ENCODE results near the gene ARHGEF40. TPM values are rescaled to one million over a fixed set of nuclear protein-coding genes. Genes with fewer than 3 reads are reported as not detected.

Gene ARHGEF40
- total RNA-seq: 16.4 and 17.3 TPM in 2 replicates

DNA sequence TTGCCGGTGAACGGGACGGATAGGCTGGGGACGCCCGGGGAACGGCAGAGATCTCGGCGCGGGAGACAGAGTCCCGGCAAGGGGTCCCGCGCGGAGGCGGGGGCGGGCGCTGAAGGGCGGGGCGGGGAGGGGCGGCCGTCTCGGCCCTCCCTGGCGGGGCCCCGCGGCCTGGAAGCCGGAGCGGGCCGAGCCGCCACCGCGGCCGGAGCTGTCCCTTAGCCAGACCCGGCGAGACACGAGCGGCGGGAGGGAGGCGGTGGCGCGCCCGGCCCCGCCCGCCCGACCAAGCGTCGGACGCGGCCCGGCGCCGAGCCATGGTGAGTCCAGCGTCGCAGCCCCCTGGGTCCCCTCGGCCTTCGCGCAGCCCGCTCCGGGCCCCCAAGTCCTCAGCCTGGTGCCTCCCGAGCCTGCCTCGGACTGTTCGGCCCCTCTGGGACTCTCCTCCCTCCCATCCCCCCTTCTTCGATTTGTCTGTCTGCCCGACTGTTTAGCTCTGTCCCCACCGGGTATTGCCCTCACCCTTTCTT, at the start of gene ARHGEF40:
Gene ARHGEF40 (plus strand): TSS at position 222 of the 527 bp plus-strand sequence. CDS start 93 bp downstream, at position 315.

DNA sequence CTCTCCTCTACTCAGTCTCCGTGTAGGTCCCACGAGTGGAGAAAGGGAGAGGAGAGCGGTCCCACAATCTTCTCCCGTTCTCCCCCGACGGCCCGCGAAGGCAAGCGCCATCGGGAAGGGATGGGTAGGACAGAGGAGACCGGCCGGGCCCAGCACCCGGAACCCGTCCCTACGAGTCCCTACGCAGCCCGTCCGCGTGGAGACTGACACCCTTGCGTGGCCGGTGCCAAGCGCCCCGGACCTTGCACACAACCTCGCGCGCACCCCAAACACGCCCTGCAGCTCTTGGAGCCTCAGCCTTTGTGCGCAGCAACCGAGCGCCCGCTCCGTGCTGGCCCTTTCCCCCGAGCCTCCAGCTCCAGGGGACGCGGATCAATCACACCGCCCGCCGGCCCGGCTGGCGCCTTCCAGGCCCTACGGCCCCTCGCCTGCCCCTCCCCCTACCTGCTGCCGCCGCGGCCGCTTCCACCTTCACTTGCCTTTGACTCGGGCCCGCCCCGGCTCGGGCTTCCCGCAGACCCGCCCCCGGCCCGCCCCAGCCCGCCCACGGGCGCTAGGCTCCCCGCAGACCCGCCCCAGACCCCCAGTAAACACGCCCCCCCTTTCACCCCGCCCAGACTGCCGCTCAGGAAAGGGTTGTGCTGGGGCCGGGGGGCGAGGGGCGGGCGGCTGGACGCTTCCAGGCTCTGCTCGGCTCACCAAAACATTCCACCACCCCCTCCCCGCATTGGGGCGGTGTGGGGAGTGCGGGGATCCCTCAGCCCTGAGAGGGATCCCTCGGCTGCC, 45.3 kb upstream of the ARHGEF40 start, which contains the start of gene NDRG2:
Gene NDRG2 (minus strand): TSS at position 477 of the 786 bp plus-strand sequence. CDS start 1,746 bp downstream, outside the sequence.

DNA sequence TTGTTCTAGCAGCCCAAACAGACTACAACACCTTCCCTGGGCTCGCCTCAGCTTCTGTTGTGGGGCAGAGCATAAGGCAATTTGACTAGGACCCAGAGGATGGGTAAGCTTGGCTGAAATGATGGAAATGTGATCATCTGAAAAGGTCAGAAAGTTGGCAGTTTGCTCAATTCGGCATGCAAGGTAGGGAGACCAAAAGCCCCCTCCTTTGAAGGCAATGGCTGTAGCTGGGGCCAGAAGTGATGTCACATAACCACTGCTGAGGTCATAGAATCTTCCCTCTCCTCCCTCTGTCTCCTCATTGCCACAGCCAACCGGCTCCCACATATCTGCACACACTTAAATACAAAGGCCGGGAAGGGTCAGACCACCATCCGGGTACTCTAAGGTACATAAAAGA, 40.2 kb upstream of the ARHGEF40 start, which contains the start of gene TPPP2:
Gene TPPP2 (plus strand): TSS at position 301 of the 400 bp plus-strand sequence. CDS start 365 bp downstream, outside the sequence.

DNA sequence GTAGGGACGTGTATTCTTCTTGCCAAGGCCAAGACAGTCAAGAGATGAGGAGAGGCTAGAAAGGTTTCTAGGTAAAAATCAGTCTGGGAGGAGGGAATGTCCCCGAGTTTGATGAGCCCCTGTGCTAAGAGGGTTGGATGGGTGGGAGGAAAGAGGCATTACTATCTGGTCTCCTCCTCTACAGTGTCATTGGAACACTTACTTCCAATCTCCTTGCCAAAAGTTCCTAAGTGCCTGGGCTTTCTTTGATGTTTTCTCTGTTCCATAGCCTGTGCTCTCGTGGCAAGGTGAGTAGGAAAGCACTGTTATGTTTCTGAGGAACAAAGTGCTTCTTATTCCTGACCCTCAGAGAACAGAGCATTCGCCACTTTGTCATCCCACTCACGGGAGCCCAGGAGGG, 35.4 kb upstream of the ARHGEF40 start, which contains the start of gene RNASE13:
Gene RNASE13 (minus strand): TSS at position 101 of the 400 bp plus-strand sequence. CDS start 519 bp downstream, outside the sequence.

DNA sequence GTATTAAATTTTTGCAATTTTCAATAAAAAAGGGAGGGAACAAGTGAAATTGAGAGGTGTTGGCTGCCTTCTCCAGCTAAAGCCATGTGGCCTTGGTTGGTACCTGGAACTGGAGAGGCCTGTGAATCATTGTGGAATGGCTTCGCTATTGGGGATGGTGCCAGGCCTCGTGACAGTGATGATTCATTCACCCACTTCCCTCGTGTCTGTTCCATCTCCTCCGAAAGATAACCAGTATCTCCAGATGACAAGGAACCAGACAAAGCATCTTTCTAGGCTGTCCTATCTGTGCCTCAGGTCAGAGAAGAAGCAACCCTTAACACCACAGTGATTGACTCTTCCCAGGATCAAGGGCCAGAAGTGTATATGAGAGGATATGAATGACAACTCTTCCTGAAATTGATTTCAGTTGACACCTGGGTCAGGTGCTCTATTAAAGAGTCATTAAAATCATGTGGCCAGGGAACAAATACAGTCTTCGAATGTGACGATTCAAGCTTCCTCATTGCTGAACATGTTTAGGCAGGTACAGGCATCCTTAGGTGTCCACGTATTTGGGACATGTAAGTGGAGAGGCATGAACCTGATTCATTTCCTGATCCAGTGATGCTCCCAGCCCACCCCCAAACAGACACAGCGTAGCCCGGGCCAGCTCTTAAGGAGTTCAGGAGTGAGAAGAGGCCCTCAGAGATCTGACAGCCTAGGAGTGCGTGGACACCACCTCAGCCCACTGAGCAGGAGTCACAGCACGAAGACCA, 28.2 kb upstream of the ARHGEF40 start, which contains the start of gene RNASE7:
Gene RNASE7 (plus strand): TSS at position 687 of the 758 bp plus-strand sequence. CDS start 631 bp downstream, outside the sequence.

DNA sequence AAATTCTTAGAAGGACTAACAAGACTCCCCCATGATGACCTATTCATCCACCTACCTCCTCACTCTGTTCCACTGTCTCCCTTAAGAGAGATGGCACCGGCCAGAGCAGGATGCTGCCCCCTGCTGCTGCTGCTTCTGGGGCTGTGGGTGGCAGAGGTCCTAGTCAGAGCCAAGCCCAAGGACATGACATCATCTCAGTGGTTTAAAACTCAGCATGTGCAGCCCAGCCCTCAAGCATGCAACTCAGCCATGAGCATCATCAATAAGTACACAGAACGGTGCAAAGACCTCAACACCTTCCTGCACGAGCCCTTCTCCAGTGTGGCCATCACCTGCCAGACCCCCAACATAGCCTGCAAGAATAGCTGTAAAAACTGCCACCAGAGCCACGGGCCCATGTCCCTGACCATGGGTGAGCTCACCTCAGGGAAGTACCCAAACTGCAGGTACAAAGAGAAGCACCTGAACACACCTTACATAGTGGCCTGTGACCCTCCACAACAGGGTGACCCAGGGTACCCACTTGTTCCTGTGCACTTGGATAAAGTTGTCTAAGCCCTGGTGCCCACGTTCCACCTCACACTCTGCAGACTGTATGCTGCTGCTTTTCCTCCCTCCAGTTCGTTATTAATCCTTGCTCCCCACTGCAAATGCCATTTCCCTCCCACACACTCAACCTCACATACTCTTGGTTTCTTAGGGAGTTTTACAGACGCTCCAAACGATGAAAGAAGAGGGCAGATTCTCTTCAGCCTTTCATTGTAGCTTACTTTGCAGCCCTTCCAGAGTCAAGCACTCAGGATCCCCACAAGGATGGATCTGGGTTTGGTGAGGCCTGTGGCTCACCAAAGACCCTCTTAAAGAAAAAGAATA, 12.1 kb upstream of the ARHGEF40 start, which contains the start of gene RNASE8:
Gene RNASE8 (plus strand): TSS at position 20 of the 873 bp plus-strand sequence. CDS start 71 bp downstream, at position 91.

DNA sequence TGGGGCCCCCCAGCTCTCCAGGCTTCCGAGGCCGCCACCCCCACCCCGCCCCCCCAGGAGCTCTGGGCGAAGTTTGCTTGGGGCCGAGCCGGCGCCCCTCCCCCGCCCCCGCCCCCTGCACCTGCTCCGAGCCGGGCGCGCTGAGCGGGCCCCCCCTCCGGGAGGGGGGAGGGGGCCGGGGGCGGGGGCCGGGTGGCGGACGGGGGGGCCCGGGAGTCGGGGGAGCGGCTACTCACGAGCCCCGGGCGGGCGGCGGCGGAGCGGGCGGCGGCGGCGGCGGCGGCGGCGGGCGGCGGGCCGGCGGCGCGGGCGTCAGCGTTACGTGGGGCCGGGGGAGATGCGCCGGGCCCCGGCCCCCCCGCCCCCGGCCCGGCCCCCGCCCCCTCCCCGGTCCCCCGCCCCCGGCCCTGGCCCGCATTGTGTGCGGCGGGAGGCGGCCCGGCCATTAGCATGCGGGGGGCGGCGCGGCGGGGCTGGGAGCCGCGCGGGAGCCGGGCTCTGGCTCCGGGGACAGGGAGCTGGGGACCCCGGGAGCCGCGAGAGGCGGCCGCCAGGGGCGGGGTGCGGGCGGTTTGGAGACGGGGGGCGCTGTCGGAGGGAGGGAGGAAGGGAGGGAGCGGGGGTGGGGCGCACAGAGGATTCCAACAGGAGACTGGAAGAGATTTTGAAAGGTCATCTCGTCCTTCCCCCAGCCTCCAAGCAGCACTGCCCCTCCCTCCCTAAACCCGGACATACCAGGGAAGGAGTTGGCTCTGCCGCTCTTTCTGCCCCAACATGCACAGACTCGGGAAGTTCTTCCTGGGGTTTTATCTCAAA, 28.2 kb downstream of the ARHGEF40 start, which contains the start of gene ZNF219:
Gene ZNF219 (minus strand): TSS at position 580 of the 816 bp plus-strand sequence. CDS start 5,064 bp downstream, outside the sequence.

DNA sequence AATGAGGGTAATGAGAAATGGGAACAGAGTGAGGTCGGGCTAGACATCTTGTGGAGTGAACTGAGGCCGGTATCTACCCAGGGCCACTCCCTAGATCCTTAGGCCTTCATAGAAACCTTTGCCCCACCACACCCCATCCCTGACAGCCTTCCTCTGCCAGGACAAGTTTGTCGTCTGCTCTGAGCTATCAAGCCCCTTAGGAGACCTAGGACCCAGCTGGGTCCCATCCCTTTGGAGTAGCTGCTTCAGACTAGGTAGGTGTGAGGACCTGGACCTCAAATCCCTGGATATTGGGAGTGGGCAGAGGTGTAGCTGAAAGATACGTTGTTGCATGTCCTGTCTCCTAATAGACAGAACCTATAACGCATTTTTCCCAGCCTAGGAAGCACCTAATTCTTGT, 30.8 kb downstream of the ARHGEF40 start, which contains the start of gene TMEM253:
Gene TMEM253 (plus strand): TSS at position 136 of the 400 bp plus-strand sequence. CDS start 278 bp downstream, outside the sequence.

Other genes starting within 250 kb of the ARHGEF40 start
- not detected in 2 replicates for gene RNASE3, start 178.9 kb upstream of the ARHGEF40 start, total RNA-seq
- not detected in 2 replicates for gene RNASE2, start 114.8 kb upstream of the ARHGEF40 start, total RNA-seq
- gene METTL17, start 80.3 kb upstream of the ARHGEF40 start, total RNA-seq: 24.7 and 26.5 TPM in 2 replicates
- under 0.01 and 0.09 TPM in 2 replicates for gene SLC39A2, start 71.0 kb upstream of the ARHGEF40 start, total RNA-seq
- 0.09 TPM in 1 of 2 replicates, not detected in the other for gene NDRG2, start 45.2 kb upstream of the ARHGEF40 start, total RNA-seq
- gene TPPP2, start 40.1 kb upstream of the ARHGEF40 start, total RNA-seq: not detected in 2 replicates
- not detected in 2 replicates for gene RNASE13, start 35.5 kb upstream of the ARHGEF40 start, total RNA-seq
- not detected in 2 replicates for gene RNASE7, start 27.9 kb upstream of the ARHGEF40 start, total RNA-seq
- gene RNASE8, start 12.5 kb upstream of the ARHGEF40 start, total RNA-seq: not detected in 2 replicates
- gene ZNF219, start 28.4 kb downstream of the ARHGEF40 start, total RNA-seq: 1.8 and 2.6 TPM in 2 replicates
- not detected in 2 replicates for gene TMEM253, start 30.8 kb downstream of the ARHGEF40 start, total RNA-seq
- gene OR5AU1, start 85.8 kb downstream of the ARHGEF40 start, total RNA-seq: not detected in 2 replicates
- gene HNRNPC, start 199.1 kb downstream of the ARHGEF40 start, total RNA-seq: 562 and 738 TPM in 2 replicates
- not detected in 2 replicates for gene RPGRIP1, start 209.8 kb downstream of the ARHGEF40 start, total RNA-seq

Measured in smooth muscle cell of bladder (primary cell).